ENCODE results near the gene SSTR5.

- TF ChIP-seq CTCF (IDR thresholded peaks at IDR 0.05) (no peak), POLR2A (IDR thresholded peaks at IDR 0.05) (no peak)
Observed at GRCh38 chr16:1101573-1102332, 29.2 kb downstream of the SSTR5 start.

All from heart left ventricle (tissue), 13 donors.